ENCODE results near the gene SLC39A6.
"Not testable (repeated sequence)": the region's sequence is repeated elsewhere in the genome, so short reads cannot be mapped to it uniquely, and the experiment has no call there.

Gene SLC39A6

GRCh38 chr18:36131692-36132483 lies 2.7 kb upstream of the SLC39A6 start:
- H3K4me1 ChIP-seq (ENCODE audit: control insufficient read depth, insufficient read depth, low read length): peaks cover 6% of the 10 kb centered on the region
- no peaks in the 10 kb centered on the region for H3K36me3 ChIP-seq (ENCODE audit: control insufficient read depth, insufficient read depth, low read length)
- H3K4me3 ChIP-seq (ENCODE audit: low read depth, low read length): peak overlapping the region; percentile 99
- no peaks in the 10 kb centered on the region for H3K9me3 ChIP-seq (ENCODE audit: control insufficient read depth, insufficient read depth, low read length)
- no peaks in the 10 kb centered on the region for H3K27me3 ChIP-seq (ENCODE audit: control insufficient read depth, insufficient read depth, low read length)
- no peak overlapping the region for H3K9ac ChIP-seq (ENCODE audit: low read depth, low read length)

- no peaks in the 10 kb centered on the region for H3K36me3 ChIP-seq (ENCODE audit: control insufficient read depth, insufficient read depth, low read length)
- H3K9me3 ChIP-seq (ENCODE audit: control insufficient read depth, insufficient read depth, low read length): no peaks in the 10 kb centered on the region
- peak overlapping the region; percentile 99 for H3K4me3 ChIP-seq (ENCODE audit: low read depth, low read length)
- no peaks in the 10 kb centered on the region for H3K27me3 ChIP-seq (ENCODE audit: control insufficient read depth, insufficient read depth, low read length)
- no peak overlapping the region for H3K9ac ChIP-seq (ENCODE audit: low read depth, low read length)
- peaks cover 6% of the 10 kb centered on the region for H3K4me1 ChIP-seq (ENCODE audit: control insufficient read depth, insufficient read depth, low read length)
Measured at GRCh38 chr18:36130883-36131653, 1.9 kb upstream of the SLC39A6 start.

- Histone ChIP-seq H3K27me3 (ENCODE audit: control insufficient read depth, insufficient read depth, low read length) (no peaks in the 10 kb centered on the region), H3K4me3 (ENCODE audit: low read depth, low read length) (peak overlapping the region; percentile 99), H3K4me1 (ENCODE audit: control insufficient read depth, insufficient read depth, low read length) (peaks cover 6% of the 10 kb centered on the region), H3K9ac (ENCODE audit: low read depth, low read length) (peak overlapping the region; percentile 91), H3K9me3 (ENCODE audit: control insufficient read depth, insufficient read depth, low read length) (no peaks in the 10 kb centered on the region), H3K36me3 (ENCODE audit: control insufficient read depth, insufficient read depth, low read length) (no peaks in the 10 kb centered on the region)
Measured at GRCh38 chr18:36130039-36130831, 1.1 kb upstream of the SLC39A6 start.

GRCh38 chr18:36128907-36129299 lies 237 bp downstream of the SLC39A6 start:
- Histone ChIP-seq H3K9me3 (ENCODE audit: control insufficient read depth, insufficient read depth, low read length) (no peaks in the 10 kb centered on the region), H3K4me1 (ENCODE audit: control insufficient read depth, insufficient read depth, low read length) (peaks cover 6% of the 10 kb centered on the region), H3K27me3 (ENCODE audit: control insufficient read depth, insufficient read depth, low read length) (no peaks in the 10 kb centered on the region), H3K9ac (ENCODE audit: low read depth, low read length) (peak overlapping the region; percentile 55), H3K4me3 (ENCODE audit: low read depth, low read length) (peak overlapping the region; percentile 99), H3K36me3 (ENCODE audit: control insufficient read depth, insufficient read depth, low read length) (no peaks in the 10 kb centered on the region)

- Histone ChIP-seq H3K4me1 (ENCODE audit: control insufficient read depth, insufficient read depth, low read length) (peaks cover 6% of the 10 kb centered on the region), H3K27me3 (ENCODE audit: control insufficient read depth, insufficient read depth, low read length) (no peaks in the 10 kb centered on the region), H3K9me3 (ENCODE audit: control insufficient read depth, insufficient read depth, low read length) (no peaks in the 10 kb centered on the region), H3K36me3 (ENCODE audit: control insufficient read depth, insufficient read depth, low read length) (no peaks in the 10 kb centered on the region), H3K4me3 (ENCODE audit: low read depth, low read length) (peak overlapping the region; percentile 99), H3K9ac (ENCODE audit: low read depth, low read length) (peak overlapping the region; percentile 55)
Measured at GRCh38 chr18:36128530-36128870, 640 bp downstream of the SLC39A6 start.

GRCh38 chr18:36127836-36128529 lies 1.2 kb downstream of the SLC39A6 start:
- Histone ChIP-seq H3K27me3 (ENCODE audit: control insufficient read depth, insufficient read depth, low read length) (no peaks in the 10 kb centered on the region), H3K9ac (ENCODE audit: low read depth, low read length) (no peak overlapping the region), H3K4me1 (ENCODE audit: control insufficient read depth, insufficient read depth, low read length) (peaks cover 6% of the 10 kb centered on the region), H3K9me3 (ENCODE audit: control insufficient read depth, insufficient read depth, low read length) (no peaks in the 10 kb centered on the region), H3K4me3 (ENCODE audit: low read depth, low read length) (peak overlapping the region; percentile 99), H3K36me3 (ENCODE audit: control insufficient read depth, insufficient read depth, low read length) (no peaks in the 10 kb centered on the region)

- H3K36me3 ChIP-seq (ENCODE audit: control insufficient read depth, insufficient read depth, low read length): no peaks in the 10 kb centered on the region
Measured at GRCh38 chr18:36126668-36127067, 2.5 kb downstream of the SLC39A6 start.

GRCh38 chr18:36124841-36125240 lies 4.3 kb downstream of the SLC39A6 start:
- no peaks in the 10 kb centered on the region for H3K27me3 ChIP-seq (ENCODE audit: control insufficient read depth, insufficient read depth, low read length)
- no peaks in the 10 kb centered on the region for H3K4me1 ChIP-seq (ENCODE audit: control insufficient read depth, insufficient read depth, low read length)
- no peaks in the 10 kb centered on the region for H3K36me3 ChIP-seq (ENCODE audit: control insufficient read depth, insufficient read depth, low read length)
- H3K9me3 ChIP-seq (ENCODE audit: control insufficient read depth, insufficient read depth, low read length): no peaks in the 10 kb centered on the region
- no peak overlapping the region for H3K9ac ChIP-seq (ENCODE audit: low read depth, low read length)
- H3K4me3 ChIP-seq (ENCODE audit: low read depth, low read length): no peak overlapping the region

More at GRCh38 chr18:36126668-36127067, 2.5 kb downstream of the SLC39A6 start:
- H3K27me3 ChIP-seq (ENCODE audit: control insufficient read depth, insufficient read depth, low read length): no peaks in the 10 kb centered on the region
- H3K9ac ChIP-seq (ENCODE audit: low read depth, low read length): no peak overlapping the region
- H3K4me1 ChIP-seq (ENCODE audit: control insufficient read depth, insufficient read depth, low read length): no peaks in the 10 kb centered on the region
- H3K9me3 ChIP-seq (ENCODE audit: control insufficient read depth, insufficient read depth, low read length): no peaks in the 10 kb centered on the region
- H3K4me3 ChIP-seq (ENCODE audit: low read depth, low read length): no peak overlapping the region

GRCh38 chr18:36120297-36120696 lies 8.8 kb downstream of the SLC39A6 start:
- Histone ChIP-seq H3K27me3 (ENCODE audit: control insufficient read depth, insufficient read depth, low read length) (no peaks in the 10 kb centered on the region), H3K9me3 (ENCODE audit: control insufficient read depth, insufficient read depth, low read length) (no peaks in the 10 kb centered on the region), H3K9ac (ENCODE audit: low read depth, low read length) (no peak overlapping the region), H3K4me1 (ENCODE audit: control insufficient read depth, insufficient read depth, low read length) (no peaks in the 10 kb centered on the region), H3K36me3 (ENCODE audit: control insufficient read depth, insufficient read depth, low read length) (no peaks in the 10 kb centered on the region), H3K4me3 (ENCODE audit: low read depth, low read length) (no peak overlapping the region)

GRCh38 chr18:36116771-36117170 lies 12.4 kb downstream of the SLC39A6 start:
- not testable (repeated sequence) for H3K9me3 ChIP-seq (ENCODE audit: control insufficient read depth, insufficient read depth, low read length); H3K36me3 ChIP-seq (ENCODE audit: control insufficient read depth, insufficient read depth, low read length); H3K9ac ChIP-seq (ENCODE audit: low read depth, low read length); H3K4me1 ChIP-seq (ENCODE audit: control insufficient read depth, insufficient read depth, low read length); H3K27me3 ChIP-seq (ENCODE audit: control insufficient read depth, insufficient read depth, low read length); H3K4me3 ChIP-seq (ENCODE audit: low read depth, low read length)

GRCh38 chr18:36114738-36115137 lies 14.4 kb downstream of the SLC39A6 start:
- Histone ChIP-seq H3K4me3 (ENCODE audit: low read depth, low read length) (no peak overlapping the region), H3K4me1 (ENCODE audit: control insufficient read depth, insufficient read depth, low read length) (no peaks in the 10 kb centered on the region), H3K36me3 (ENCODE audit: control insufficient read depth, insufficient read depth, low read length) (peaks cover 3% of the 10 kb centered on the region), H3K9me3 (ENCODE audit: control insufficient read depth, insufficient read depth, low read length) (no peaks in the 10 kb centered on the region), H3K9ac (ENCODE audit: low read depth, low read length) (no peak overlapping the region), H3K27me3 (ENCODE audit: control insufficient read depth, insufficient read depth, low read length) (no peaks in the 10 kb centered on the region)
